GM23338 (cell line): ENCODE measurements around the gene EDN2. TPM values are rescaled to one million over a fixed set of nuclear protein-coding genes. Genes with fewer than 3 reads are reported as not detected.

Experiments used
- ATAC-seq: fragments of 200-7000 bp; cut with Tn5 transposase; 3 replicates; pipeline ENCODE4 v1.9.1; 2020
- DNase-seq: peaks from one replicate; pipeline ENCODE4 v3.0.0-alpha.2; 2015; ENCODE audit warnings: low spot score
- H2AFZ ChIP-seq: fragments of 200-600 bp; sonication (generic); 2 replicates; pipeline ENCODE4 v1.8.0; 2016; ENCODE audit warnings: antibody characterized with exemption, mild to moderate bottlenecking, moderate library complexity
- H3F3A ChIP-seq: fragments of 200-600 bp; sonication (generic); replicated peaks from 2 replicates; pipeline ENCODE4 v1.8.0; 2017; ENCODE audit warnings: antibody characterized with exemption, mixed run types, low read depth
- H3K27ac ChIP-seq: fragments of 200-600 bp; sonication (generic); 2 replicates; pipeline ENCODE4 v1.6.1; 2016; ENCODE audit warnings: low read depth
- H3K27me3 ChIP-seq: fragments of 200-600 bp; sonication (generic); 2 replicates; pipeline ENCODE4 v1.8.0; 2016; ENCODE audit warnings: mild to moderate bottlenecking, mixed run types, moderate library complexity; ENCODE audit not compliant: insufficient read depth
- H3K36me3 ChIP-seq: fragments of 200-600 bp; sonication (generic); 2 replicates; pipeline ENCODE4 v1.8.0; 2016; ENCODE audit warnings: mild to moderate bottlenecking; ENCODE audit not compliant: insufficient read depth
- H3K4me1 ChIP-seq: fragments of 200-600 bp; sonication (generic); 2 replicates; pipeline ENCODE4 v1.8.0; 2016; ENCODE audit warnings: mild to moderate bottlenecking, moderate library complexity; ENCODE audit not compliant: insufficient read depth
- H3K4me2 ChIP-seq: fragments of 200-600 bp; sonication (generic); 2 replicates; pipeline ENCODE4 v1.7.1; 2017; ENCODE audit warnings: mixed run types
- H3K4me3 ChIP-seq: fragments of 200-600 bp; sonication (generic); 2 replicates; pipeline ENCODE4 v1.6.1; 2016; ENCODE audit warnings: mixed run types
- H3K79me2 ChIP-seq: fragments of 200-600 bp; sonication (generic); replicated peaks from 2 replicates; pipeline ENCODE4 v1.8.0; 2017; ENCODE audit warnings: mild to moderate bottlenecking; ENCODE audit not compliant: insufficient read depth
- H3K9me2 ChIP-seq: fragments of 200-600 bp; sonication (generic); 2 replicates; pipeline ENCODE4 v1.8.0; 2017; ENCODE audit not compliant: insufficient read depth
- H4K20me1 ChIP-seq: fragments of 200-600 bp; sonication (generic); replicated peaks from 2 replicates; pipeline ENCODE4 v1.8.0; 2017; ENCODE audit warnings: mild to moderate bottlenecking; ENCODE audit not compliant: insufficient read depth
- H3K27ac Mint-ChIP-seq: 2 replicates; pipeline ENCODE4 v1.8.0; 2020; ENCODE audit warnings: inconsistent platforms, mild to moderate bottlenecking, moderate library complexity, mixed read lengths
- H3K27me3 Mint-ChIP-seq: 3 replicates; pipeline ENCODE4 v1.8.0; 2022; ENCODE audit warnings: low read depth, mild to moderate bottlenecking, moderate library complexity, mixed read lengths, inconsistent platforms; ENCODE audit not compliant: insufficient read depth, poor library complexity
- H3K36me3 Mint-ChIP-seq: 3 replicates; pipeline ENCODE4 v1.8.0; 2021; ENCODE audit warnings: low read depth, mild to moderate bottlenecking, inconsistent platforms, moderate library complexity, mixed read lengths
- H3K4me1 Mint-ChIP-seq: 3 replicates; pipeline ENCODE4 v1.8.0; 2020; ENCODE audit warnings: mild to moderate bottlenecking, inconsistent platforms, mixed read lengths
- H3K4me3 Mint-ChIP-seq: 3 replicates; pipeline ENCODE4 v1.8.0; 2021; ENCODE audit warnings: moderate library complexity, mild to moderate bottlenecking, inconsistent platforms, mixed read lengths
- H3K9me3 Mint-ChIP-seq: 3 replicates; pipeline ENCODE4 v1.8.0; 2020; ENCODE audit warnings: moderate library complexity, mild to moderate bottlenecking, inconsistent platforms, mixed read lengths
- CREB1 ChIP-seq: fragments of 250-450 bp; sonication (Bioruptor Pico); IDR thresholded peaks from 2 replicates; pipeline ENCODE4 v1.5.0; 2020; ENCODE audit warnings: low read depth, mild to moderate bottlenecking, moderate library complexity
- EZH2 ChIP-seq: fragments of 200-600 bp; sonication (generic); IDR thresholded peaks from one replicate; pipeline ENCODE4 v1.8.0; 2017; ENCODE audit warnings: antibody characterized with exemption, mild to moderate bottlenecking, low read depth; ENCODE audit not compliant: unreplicated experiment
- EZH2phosphoT487 ChIP-seq: fragments of 200-600 bp; sonication (generic); IDR thresholded peaks from one replicate; pipeline ENCODE4 v1.8.1; 2018; ENCODE audit warnings: antibody characterized with exemption; ENCODE audit not compliant: unreplicated experiment
- JUNB ChIP-seq: IDR thresholded peaks from one replicate; pipeline ENCODE4 v1.6.1; 2016; ENCODE audit warnings: antibody characterized with exemption; ENCODE audit not compliant: unreplicated experiment
- POLR2AphosphoS5 ChIP-seq: IDR thresholded peaks from 2 replicates; pipeline ENCODE4 v1.6.1; 2016; ENCODE audit warnings: antibody characterized with exemption, low read depth
- STAT1 ChIP-seq: IDR thresholded peaks from one replicate; pipeline ENCODE4 v1.6.1; 2016; ENCODE audit warnings: antibody characterized with exemption; ENCODE audit not compliant: unreplicated experiment
- ZNF114 ChIP-seq: fragments of 250-450 bp; sonication (Bioruptor Pico); IDR thresholded peaks from 2 replicates; pipeline ENCODE4 v1.5.0; 2020; ENCODE audit warnings: mild to moderate bottlenecking, moderate library complexity
- ZNF331 ChIP-seq: fragments of 250-450 bp; sonication (Bioruptor Pico); IDR thresholded peaks from 2 replicates; pipeline ENCODE4 v1.5.0; 2020; ENCODE audit warnings: low read depth, mild to moderate bottlenecking, moderate library complexity
- polyA plus RNA-seq: library from polyadenylated mRNA; unstranded; fragments of >200 nt; fragmentation: Nextera tagmentation; extraction: Ambion mirVana; gene quantifications from 2 replicates; pipeline ENCODE4 v1.2.1, GENCODE V29; 2016
- total RNA-seq: library from RNA; depleted of rRNA; stranded (reverse); fragments of >200 nt; shearing (Covaris generic); gene quantifications from 2 replicates; pipeline ENCODE4 v1.2.3, GENCODE V29; 2014
- TF ChIP-seq, protein P1 (sequence below), 2 experiments: fragments of 200-600 bp in 1 of 2; sonication (generic) in 1 of 2; conservative IDR thresholded peaks; 2 replicates each; pipeline versions ENCODE4 v1.5.1 to v1.6.1; 2016 to 2017; ENCODE audit warnings: antibody characterized with exemption in 2 of 2, low read depth in 2 of 2, mild to moderate bottlenecking in 2 of 2, moderate library complexity in 1 of 2
- TF ChIP-seq, protein P2 (sequence below): IDR thresholded peaks from one replicate; pipeline ENCODE4 v1.6.1; 2018; ENCODE audit warnings: antibody characterized with exemption; ENCODE audit not compliant: unreplicated experiment
- TF ChIP-seq, protein P3 (sequence below): IDR thresholded peaks from 2 replicates; pipeline ENCODE4 v1.6.1; 2016; ENCODE audit warnings: antibody characterized with exemption

The EDN2 gene
- total and polyA plus RNA-seq, 2 experiments from 2014 or later, result not detected

DNA sequence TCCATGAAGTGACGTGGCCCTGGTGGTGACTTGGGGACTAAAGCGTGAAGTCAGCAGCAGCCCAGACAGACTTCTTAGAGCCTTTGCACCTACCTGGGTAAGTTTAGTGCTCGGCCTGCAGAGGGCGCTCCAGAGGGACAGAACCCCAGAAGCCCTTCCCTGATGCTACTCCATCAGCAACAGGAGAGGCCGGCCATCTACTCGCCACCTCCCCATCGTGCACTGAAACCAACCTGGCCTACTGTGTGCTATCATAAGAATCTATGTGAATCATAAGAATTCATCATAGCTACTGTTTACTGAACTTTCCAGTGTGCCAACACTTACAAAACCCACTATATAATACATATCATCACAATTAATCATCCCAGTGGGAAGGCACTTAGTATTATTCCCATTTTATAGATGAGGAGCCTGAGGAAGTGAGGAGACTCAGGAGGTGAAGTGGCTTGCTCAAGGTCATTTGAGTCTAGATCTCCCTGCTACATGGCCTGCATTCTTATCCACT lies 7.9 kb upstream of the EDN2 start:
- Histone ChIP-seq H3F3A (0 out of 2 replicates have a peak, but pooled peaks cover 5% of the 10 kb centered on the region), H3K36me3 (no peaks in the 10 kb centered on the region), H2AFZ (no peak overlapping the region), H3K4me3 (no peak overlapping the region), H3K4me2 (no peak overlapping the region), H3K9me2 (peaks cover 4% of the 10 kb centered on the region; the same call in 1 of the 2 replicates), H3K27me3 (peaks cover 12% of the 10 kb centered on the region), H4K20me1 (no peaks in the 10 kb centered on the region), H3K79me2 (no peaks in the 10 kb centered on the region), H3K4me1 (peaks cover 20% of the 10 kb centered on the region; the same call in 1 of the 2 replicates), H3K27ac (no peak overlapping the region)
- TF ChIP-seq, protein P1, sequence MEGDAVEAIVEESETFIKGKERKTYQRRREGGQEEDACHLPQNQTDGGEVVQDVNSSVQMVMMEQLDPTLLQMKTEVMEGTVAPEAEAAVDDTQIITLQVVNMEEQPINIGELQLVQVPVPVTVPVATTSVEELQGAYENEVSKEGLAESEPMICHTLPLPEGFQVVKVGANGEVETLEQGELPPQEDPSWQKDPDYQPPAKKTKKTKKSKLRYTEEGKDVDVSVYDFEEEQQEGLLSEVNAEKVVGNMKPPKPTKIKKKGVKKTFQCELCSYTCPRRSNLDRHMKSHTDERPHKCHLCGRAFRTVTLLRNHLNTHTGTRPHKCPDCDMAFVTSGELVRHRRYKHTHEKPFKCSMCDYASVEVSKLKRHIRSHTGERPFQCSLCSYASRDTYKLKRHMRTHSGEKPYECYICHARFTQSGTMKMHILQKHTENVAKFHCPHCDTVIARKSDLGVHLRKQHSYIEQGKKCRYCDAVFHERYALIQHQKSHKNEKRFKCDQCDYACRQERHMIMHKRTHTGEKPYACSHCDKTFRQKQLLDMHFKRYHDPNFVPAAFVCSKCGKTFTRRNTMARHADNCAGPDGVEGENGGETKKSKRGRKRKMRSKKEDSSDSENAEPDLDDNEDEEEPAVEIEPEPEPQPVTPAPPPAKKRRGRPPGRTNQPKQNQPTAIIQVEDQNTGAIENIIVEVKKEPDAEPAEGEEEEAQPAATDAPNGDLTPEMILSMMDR (conservative IDR thresholded peaks at IDR 0.05; ENCODE audit: low read depth in 2 of 2), result peak; percentile 79 to 81
- no peak for TF ChIP-seq CREB1
- H3K4me3 Mint-ChIP-seq, result no peak overlapping the region
- no peak overlapping the region for H3K27ac Mint-ChIP-seq
- ATAC-seq, result peak; percentile 13
- H3K27me3 Mint-ChIP-seq, result peaks cover 20% of the 10 kb centered on the region
- no peaks in the 10 kb centered on the region for H3K9me3 Mint-ChIP-seq
- H3K36me3 Mint-ChIP-seq, result no peaks in the 10 kb centered on the region
- peaks cover 18% of the 10 kb centered on the region for H3K4me1 Mint-ChIP-seq
- peak; percentile 79 for DNase-seq

DNA sequence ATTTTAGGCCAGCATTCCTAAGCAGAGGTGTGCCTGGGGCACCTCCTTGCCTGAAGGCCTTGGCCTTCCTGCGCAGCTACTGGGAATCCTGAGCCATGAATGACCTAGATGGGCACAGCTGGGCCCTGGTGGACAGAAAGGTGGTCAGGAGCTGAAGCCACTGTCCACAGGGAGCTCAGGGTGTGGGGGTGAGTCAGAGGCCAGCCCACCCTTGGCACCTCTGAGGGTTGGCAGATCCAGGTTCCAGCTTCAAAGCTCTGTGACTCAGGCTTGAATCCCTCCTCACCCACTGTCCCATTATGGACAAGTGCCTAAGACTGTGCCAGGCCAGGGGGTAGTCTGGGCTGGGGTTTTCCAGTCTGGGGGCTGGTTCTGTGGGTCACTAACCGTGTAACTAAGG lies 6.4 kb upstream of the EDN2 start:
- H3K27me3 ChIP-seq, result peaks cover 3% of the 10 kb centered on the region; the same call in 1 of the 2 replicates
- H3K4me1 ChIP-seq, result peaks cover 26% of the 10 kb centered on the region
- Mint-ChIP-seq H3K4me3 (no peak overlapping the region), H3K27me3 (peaks cover 20% of the 10 kb centered on the region), H3K4me1 (peaks cover 26% of the 10 kb centered on the region), H3K27ac (no peak overlapping the region), H3K36me3 (no peaks in the 10 kb centered on the region), H3K9me3 (no peaks in the 10 kb centered on the region)
- DNase-seq (no peak), ATAC-seq (no peak)
- peaks cover 4% of the 10 kb centered on the region; the same call in 1 of the 2 replicates for H3K9me2 ChIP-seq
- H3K4me2 ChIP-seq, result no peak overlapping the region
- no peaks in the 10 kb centered on the region for H4K20me1 ChIP-seq
- H3K79me2 ChIP-seq, result no peaks in the 10 kb centered on the region
- H3K4me3 ChIP-seq, result no peak overlapping the region
- no peaks in the 10 kb centered on the region for H3K36me3 ChIP-seq
- H3F3A ChIP-seq, result 0 out of 2 replicates have a peak, but pooled peaks cover 4% of the 10 kb centered on the region
- H2AFZ ChIP-seq, result no peak overlapping the region
- H3K27ac ChIP-seq, result no peak overlapping the region
- no peak for TF ChIP-seq POLR2AphosphoS5
- TF ChIP-seq STAT1, result no peak
- TF ChIP-seq EZH2, result no peak
- no peak for TF ChIP-seq JUNB
- TF ChIP-seq, protein P1 (conservative IDR thresholded peaks at IDR 0.05; ENCODE audit: low read depth in 2 of 2), result no peak
- TF ChIP-seq, protein P2, sequence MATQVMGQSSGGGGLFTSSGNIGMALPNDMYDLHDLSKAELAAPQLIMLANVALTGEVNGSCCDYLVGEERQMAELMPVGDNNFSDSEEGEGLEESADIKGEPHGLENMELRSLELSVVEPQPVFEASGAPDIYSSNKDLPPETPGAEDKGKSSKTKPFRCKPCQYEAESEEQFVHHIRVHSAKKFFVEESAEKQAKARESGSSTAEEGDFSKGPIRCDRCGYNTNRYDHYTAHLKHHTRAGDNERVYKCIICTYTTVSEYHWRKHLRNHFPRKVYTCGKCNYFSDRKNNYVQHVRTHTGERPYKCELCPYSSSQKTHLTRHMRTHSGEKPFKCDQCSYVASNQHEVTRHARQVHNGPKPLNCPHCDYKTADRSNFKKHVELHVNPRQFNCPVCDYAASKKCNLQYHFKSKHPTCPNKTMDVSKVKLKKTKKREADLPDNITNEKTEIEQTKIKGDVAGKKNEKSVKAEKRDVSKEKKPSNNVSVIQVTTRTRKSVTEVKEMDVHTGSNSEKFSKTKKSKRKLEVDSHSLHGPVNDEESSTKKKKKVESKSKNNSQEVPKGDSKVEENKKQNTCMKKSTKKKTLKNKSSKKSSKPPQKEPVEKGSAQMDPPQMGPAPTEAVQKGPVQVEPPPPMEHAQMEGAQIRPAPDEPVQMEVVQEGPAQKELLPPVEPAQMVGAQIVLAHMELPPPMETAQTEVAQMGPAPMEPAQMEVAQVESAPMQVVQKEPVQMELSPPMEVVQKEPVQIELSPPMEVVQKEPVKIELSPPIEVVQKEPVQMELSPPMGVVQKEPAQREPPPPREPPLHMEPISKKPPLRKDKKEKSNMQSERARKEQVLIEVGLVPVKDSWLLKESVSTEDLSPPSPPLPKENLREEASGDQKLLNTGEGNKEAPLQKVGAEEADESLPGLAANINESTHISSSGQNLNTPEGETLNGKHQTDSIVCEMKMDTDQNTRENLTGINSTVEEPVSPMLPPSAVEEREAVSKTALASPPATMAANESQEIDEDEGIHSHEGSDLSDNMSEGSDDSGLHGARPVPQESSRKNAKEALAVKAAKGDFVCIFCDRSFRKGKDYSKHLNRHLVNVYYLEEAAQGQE, result no peak
- no peak for TF ChIP-seq EZH2phosphoT487
- TF ChIP-seq ZNF114 (CRISPR knock-in tag), result no peak
- no peak for TF ChIP-seq CREB1
- TF ChIP-seq, protein P3, sequence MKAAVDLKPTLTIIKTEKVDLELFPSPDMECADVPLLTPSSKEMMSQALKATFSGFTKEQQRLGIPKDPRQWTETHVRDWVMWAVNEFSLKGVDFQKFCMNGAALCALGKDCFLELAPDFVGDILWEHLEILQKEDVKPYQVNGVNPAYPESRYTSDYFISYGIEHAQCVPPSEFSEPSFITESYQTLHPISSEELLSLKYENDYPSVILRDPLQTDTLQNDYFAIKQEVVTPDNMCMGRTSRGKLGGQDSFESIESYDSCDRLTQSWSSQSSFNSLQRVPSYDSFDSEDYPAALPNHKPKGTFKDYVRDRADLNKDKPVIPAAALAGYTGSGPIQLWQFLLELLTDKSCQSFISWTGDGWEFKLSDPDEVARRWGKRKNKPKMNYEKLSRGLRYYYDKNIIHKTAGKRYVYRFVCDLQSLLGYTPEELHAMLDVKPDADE, result no peak
- no peak for TF ChIP-seq ZNF331 (CRISPR knock-in tag)
